Adipocyte (in vitro differentiated cells): ENCODE results near the gene SLC28A2.
"Not testable (repeated sequence)": the region's sequence is repeated elsewhere in the genome, so short reads cannot be mapped to it uniquely, and the experiment has no call there.

Source experiments
- DNase-seq: peaks from one replicate; pipeline ENCODE4 v3.0.0-alpha.2; 2015; ENCODE audit warnings: low read depth
- H3K27me3 ChIP-seq: replicated peaks from 2 replicates; pipeline ENCODE4 v1.7.0; 2013; ENCODE audit warnings: mild to moderate bottlenecking, low read length, moderate library complexity; ENCODE audit not compliant: control insufficient read depth, insufficient read depth
- H3K36me3 ChIP-seq: 2 replicates; pipeline ENCODE4 v1.7.0; 2013; ENCODE audit warnings: low read length, mild to moderate bottlenecking, moderate library complexity; ENCODE audit not compliant: control insufficient read depth, insufficient read depth, severe bottlenecking
- H3K4me1 ChIP-seq: 2 replicates; pipeline ENCODE4 v1.7.0; 2013; ENCODE audit warnings: mild to moderate bottlenecking, low read length, moderate library complexity; ENCODE audit not compliant: control insufficient read depth, insufficient read depth
- H3K4me3 ChIP-seq: 2 replicates; pipeline ENCODE4 v1.7.0; 2013; ENCODE audit warnings: mild to moderate bottlenecking, low read length, moderate library complexity
- H3K9ac ChIP-seq: 2 replicates; pipeline ENCODE4 v1.7.0; 2013; ENCODE audit warnings: mild to moderate bottlenecking, low read length, moderate library complexity
- H3K9me3 ChIP-seq: 2 replicates; pipeline ENCODE4 v1.7.0; 2013; ENCODE audit warnings: mild to moderate bottlenecking, low read length, moderate library complexity; ENCODE audit not compliant: control insufficient read depth

The SLC28A2 gene

DNA sequence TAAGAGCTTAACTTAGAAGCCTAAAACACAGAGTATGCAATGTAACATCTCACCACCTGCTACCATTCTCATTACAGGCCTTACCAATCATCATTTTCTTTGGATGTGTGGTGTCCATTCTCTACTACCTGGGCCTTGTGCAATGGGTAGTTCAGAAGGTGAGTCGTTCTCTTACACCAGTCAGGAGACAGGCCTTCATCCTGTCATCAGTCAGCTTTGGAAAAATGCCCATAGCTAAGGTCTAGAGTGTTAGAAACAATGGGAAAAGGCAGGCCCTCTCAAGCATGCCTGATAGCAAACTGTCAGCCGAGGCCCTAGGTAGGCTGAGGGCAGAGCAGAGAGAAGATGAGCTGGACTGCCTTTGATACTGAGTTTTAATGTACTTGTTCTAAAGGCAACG is 13.5 kb downstream of the SLC28A2 start:
- Histone ChIP-seq H3K4me3 (no peak overlapping the region), H3K9me3 (no peaks in the 10 kb centered on the region), H3K9ac (no peak overlapping the region), H3K4me1 (no peaks in the 10 kb centered on the region), H3K27me3 (no peaks in the 10 kb centered on the region), H3K36me3 (no peaks in the 10 kb centered on the region)
- DNase-seq, result no peak

DNA sequence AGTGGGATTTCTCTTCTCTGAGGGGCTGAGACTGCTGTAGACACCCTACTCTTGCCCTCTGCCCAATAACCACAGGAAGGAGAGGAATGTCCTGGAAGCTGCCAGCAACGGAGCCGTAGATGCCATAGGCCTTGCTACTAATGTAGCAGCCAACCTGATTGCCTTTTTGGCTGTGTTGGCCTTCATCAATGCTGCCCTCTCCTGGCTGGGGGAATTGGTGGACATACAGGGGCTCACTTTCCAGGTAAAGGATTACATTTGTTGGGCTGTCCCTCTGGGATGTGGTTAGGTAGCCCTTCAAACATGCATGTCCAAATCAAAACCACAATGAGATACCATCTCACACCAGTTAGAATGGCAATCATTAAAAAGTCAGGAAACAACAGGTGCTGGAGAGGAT is 16.1 kb downstream of the SLC28A2 start:
- Histone ChIP-seq H3K4me1 (no peaks in the 10 kb centered on the region), H3K4me3 (no peak overlapping the region), H3K36me3 (no peaks in the 10 kb centered on the region), H3K9ac (no peak overlapping the region), H3K9me3 (no peaks in the 10 kb centered on the region), H3K27me3 (no peaks in the 10 kb centered on the region)
- no peak for DNase-seq

DNA sequence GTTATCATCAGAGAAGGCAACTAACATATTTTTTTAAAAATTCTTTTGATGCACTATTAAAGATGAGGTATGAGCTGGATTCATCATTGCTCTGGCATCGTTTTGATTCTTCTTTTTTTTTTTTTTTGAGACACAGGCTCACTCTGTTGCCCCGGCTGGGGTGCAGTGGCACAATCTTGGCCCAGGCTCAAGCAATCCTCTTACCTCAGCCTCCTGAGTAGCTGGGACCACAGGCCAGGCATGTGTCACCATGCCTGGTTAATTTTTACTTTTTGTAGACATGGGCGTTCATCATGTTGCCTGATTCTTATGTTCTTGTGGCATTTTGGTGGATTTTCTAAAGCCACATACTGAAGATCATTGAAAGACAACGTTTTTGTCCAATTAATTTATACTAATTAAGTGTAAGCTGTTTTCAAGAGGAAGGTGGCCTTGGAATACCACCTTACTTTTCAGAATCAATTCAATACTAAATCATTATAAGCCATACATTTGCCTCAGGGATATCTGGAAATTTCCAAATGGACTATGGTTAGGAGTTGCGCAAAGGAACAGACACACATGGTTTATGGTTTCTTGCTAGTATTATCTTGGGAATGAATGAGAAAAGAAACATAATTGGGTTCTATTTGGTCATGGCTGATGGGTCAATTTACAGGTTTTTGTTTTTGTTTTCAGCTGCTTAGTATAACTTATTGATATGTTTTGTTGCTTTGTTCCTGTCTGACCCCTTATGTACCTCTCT is 22.8 kb downstream of the SLC28A2 start:
- no peak overlapping the region for H3K9ac ChIP-seq
- H3K9me3 ChIP-seq, result no peaks in the 10 kb centered on the region
- no peaks in the 10 kb centered on the region for H3K27me3 ChIP-seq
- H3K4me3 ChIP-seq, result no peak overlapping the region
- DNase-seq, result no peak
- peaks cover 14% of the 10 kb centered on the region for H3K4me1 ChIP-seq
- H3K36me3 ChIP-seq, result no peaks in the 10 kb centered on the region

DNA sequence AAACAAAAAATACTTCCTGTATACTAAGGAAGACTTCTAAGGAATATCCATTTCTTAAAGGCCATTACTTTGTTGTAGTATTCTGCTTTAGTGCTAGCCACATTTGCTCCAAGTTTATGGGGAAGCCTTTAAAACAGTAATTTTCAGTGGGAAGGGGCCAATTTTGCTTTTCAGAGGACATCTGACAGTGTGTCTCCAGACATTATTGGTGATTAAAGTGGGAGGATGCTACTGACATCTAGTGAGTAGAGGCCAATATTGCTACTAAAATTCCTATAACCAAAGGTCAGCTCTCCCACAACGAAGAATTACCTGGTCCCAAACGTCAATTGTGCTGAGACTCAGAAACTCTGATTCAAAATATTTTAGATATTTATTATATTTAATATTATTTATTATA is 24.8 kb downstream of the SLC28A2 start:
- Histone ChIP-seq H3K4me3 (no peak overlapping the region), H3K27me3 (no peaks in the 10 kb centered on the region), H3K9me3 (no peaks in the 10 kb centered on the region), H3K9ac (no peak overlapping the region), H3K36me3 (no peaks in the 10 kb centered on the region), H3K4me1 (peaks cover 18% of the 10 kb centered on the region)
- peak; percentile 66 for DNase-seq

DNA sequence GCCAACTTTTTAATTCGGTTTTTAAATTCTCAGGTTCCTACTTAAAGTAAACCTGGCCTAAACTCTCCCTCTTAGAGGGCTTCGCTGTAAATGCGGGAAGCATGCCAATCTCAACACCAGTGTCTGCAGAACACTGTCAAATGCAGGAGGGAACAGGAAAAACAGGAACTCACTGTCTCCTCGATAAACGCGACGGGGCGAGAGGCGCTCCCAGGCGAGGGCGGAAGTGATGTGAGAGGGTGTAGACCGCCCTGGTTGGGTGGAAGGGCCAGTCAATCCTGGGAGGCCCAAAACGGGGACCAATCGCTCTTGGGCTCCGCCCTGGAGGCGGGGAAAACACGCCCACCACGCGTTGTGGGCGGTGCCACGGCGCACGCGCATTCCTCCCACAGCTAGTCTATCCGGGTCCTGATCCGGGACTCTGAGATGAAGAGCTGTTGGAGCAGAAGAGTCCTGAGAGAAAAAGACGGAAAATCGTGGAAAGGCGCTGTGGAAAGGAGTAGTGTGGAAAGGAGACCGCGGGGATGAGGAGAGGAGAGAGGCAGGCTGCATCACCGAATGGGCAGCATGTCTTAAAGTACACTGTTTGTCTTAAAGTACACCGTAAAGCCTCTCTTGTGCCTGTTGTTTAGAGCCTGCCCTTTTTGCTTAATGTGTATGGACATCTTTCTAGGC is 27.1 kb downstream of the SLC28A2 start:
- H3K36me3 ChIP-seq, result no peaks in the 10 kb centered on the region
- H3K4me1 ChIP-seq, result peaks cover 18% of the 10 kb centered on the region
- H3K27me3 ChIP-seq, result no peaks in the 10 kb centered on the region
- peak overlapping the region; percentile 94 for H3K9ac ChIP-seq
- no peaks in the 10 kb centered on the region for H3K9me3 ChIP-seq
- DNase-seq, result peak; percentile 99
- H3K4me3 ChIP-seq, result peak overlapping the region; percentile 95

DNA sequence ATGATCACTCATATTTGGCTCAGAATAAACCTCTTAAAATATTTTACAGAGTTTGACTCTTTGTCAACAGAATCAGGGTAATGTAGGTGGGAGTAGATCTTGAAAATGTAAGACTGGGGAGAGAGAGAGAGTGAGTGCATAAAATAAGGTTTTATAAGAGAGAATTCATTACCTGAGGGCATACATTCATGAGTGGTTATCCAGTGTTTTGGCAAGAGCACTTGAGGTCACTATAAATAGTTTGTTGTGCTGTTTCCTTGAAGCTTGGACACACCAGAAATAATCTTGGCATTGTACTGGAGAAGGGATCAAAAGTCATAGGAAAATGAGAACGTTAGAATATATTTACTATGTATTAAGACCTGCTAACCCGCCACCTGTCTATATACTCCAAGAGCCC is 33.4 kb downstream of the SLC28A2 start:
- DNase-seq, result no peak
- no peaks in the 10 kb centered on the region for H3K4me1 ChIP-seq
- no peak overlapping the region for H3K4me3 ChIP-seq
- no peaks in the 10 kb centered on the region for H3K36me3 ChIP-seq
- H3K27me3 ChIP-seq, result peaks cover 16% of the 10 kb centered on the region
- H3K9me3 ChIP-seq, result no peaks in the 10 kb centered on the region
- H3K9ac ChIP-seq, result no peak overlapping the region

DNA sequence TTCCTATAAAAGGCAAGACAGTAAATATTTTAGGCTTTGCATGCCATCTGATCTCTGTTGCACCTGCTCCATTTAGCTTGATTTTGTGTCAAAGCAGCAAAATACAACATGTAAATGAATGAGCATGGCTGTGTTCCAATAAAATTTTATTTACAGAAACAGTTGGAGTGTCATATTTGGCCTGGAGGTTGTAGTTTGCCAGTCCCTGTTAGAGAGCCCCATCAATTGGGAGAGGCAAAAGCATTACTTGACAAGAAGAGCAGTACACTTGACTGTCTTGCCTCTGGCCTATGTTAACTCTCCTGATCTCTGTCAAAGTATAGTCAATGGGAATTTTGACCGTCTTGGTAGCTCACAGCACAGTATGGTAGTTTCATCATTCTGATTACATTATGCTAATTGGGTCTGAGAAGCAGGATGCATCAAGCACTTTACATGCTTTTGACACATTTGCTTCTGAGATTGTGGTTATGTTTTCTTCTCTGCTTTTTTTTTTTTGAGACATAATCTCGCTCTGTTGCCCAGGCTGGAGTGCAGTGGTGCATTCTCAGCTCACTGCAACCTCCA is 35.4 kb downstream of the SLC28A2 start:
- Histone ChIP-seq H3K9me3 (no peaks in the 10 kb centered on the region), H3K4me3 (no peak overlapping the region), H3K36me3 (no peaks in the 10 kb centered on the region), H3K9ac (no peak overlapping the region), H3K27me3 (peaks cover 16% of the 10 kb centered on the region), H3K4me1 (no peaks in the 10 kb centered on the region)
- DNase-seq, result no peak

DNA sequence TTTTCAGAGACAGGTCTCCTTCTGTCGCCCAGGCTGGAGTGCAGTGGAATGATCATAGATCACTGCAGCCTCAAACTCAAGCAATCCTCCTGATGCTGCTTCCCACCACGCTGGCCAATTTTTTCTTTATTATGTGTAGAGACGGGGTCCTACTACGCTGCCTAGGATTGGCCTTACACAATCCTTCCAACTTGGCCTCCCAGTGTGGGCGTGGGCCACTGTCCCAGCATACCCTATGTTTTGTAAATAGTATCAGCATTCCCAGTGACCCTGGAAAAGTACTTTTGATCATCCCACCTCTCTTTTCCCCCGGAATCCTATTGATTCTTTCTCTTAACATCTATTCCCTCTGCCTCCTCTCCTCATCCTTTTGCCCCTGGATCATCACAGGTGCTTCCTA is 36.9 kb downstream of the SLC28A2 start:
- H3K27me3 ChIP-seq, result peaks cover 16% of the 10 kb centered on the region
- H3K4me1 ChIP-seq, result no peaks in the 10 kb centered on the region
- H3K9ac ChIP-seq, result no peak overlapping the region
- no peak for DNase-seq
- no peak overlapping the region for H3K4me3 ChIP-seq
- H3K9me3 ChIP-seq, result no peaks in the 10 kb centered on the region
- no peaks in the 10 kb centered on the region for H3K36me3 ChIP-seq

DNA sequence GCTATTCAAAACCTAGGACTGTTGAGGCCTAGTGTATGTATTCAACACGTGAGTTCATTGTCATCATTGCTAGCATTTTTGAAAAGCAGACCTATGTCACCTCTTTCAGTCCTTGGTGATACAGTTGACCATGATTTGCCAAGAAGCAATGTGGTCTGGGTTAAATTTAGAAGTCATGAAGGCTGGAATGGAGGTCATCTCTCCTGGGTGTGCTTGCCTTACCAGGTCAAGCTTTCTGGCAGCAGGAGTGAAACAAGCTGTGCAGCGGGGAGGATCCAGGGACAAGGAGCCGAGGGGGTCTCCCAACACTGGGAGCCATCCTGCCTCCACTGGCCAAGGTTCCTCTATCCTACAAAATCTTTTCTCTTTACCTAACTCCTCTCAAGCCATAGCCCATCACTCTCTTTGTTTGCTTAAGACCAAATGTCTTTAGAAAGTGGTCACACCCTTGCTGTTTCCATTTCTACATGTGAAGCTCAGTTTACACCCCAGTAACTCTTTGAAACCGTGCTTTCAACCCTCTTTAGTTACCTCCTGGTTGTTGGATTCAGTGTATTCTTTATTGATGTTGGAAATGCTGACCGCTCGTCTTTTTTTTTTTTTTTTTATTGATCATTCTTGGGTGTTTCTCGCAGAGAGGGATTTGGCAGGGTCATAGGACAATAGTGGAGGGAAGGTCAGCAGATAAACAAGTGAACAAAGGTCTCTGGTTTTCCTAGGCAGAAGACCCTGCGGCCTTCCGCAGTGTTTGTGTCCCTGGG is 40.0 kb downstream of the SLC28A2 start:
- no peak for DNase-seq
- Histone ChIP-seq H3K9ac (no peak overlapping the region), H3K27me3 (peaks cover 16% of the 10 kb centered on the region), H3K9me3 (no peaks in the 10 kb centered on the region), H3K4me1 (no peaks in the 10 kb centered on the region), H3K36me3 (no peaks in the 10 kb centered on the region), H3K4me3 (no peak overlapping the region)

DNA sequence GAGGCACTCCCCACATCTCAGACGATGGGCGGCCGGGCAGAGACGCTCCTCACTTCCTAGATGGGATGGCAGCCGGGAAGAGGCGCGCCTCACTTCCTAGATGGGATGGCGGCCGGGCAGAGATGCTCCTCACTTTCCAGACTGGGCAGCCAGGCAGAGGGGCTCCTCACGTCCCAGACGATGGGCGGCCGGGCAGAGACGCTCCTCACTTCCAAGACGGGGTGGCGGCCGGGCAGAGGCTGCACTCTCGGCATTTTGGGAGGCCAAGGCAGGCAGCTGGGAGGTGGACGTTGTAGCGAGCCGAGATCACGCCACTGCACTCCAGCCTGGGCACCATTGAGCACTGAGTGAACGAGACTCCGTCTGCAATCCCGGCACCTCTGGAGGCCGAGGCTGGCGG is 41.3 kb downstream of the SLC28A2 start:
- not testable (repeated sequence) for DNase-seq, H3K36me3 ChIP-seq, H3K9me3 ChIP-seq, H3K4me3 ChIP-seq, H3K9ac ChIP-seq, H3K4me1 ChIP-seq
- H3K27me3 ChIP-seq, result peaks cover 13% of the 10 kb centered on the region

DNA sequence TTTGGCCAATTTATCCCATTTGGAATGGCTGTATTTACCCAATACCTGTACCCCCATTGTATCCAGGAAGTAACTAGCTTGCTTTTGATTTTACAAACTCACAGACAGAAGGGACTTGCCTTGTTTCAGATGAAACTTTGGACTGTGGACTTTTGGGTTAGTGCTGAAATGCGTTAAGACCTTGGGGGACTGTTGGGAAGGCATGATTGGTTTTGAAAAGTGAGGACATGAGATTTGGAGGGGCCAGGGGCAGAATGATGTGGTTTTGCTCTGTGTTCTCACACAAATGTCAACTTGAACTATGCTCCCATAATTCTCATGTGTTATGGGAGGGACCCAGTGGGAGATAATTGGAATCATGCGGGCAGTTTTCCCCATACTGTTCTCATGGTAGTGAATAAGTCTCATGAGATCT is 46.9 kb downstream of the SLC28A2 start:
- H3K9me3 ChIP-seq, H3K9ac ChIP-seq, H3K27me3 ChIP-seq, H3K4me3 ChIP-seq, DNase-seq, H3K4me1 ChIP-seq, H3K36me3 ChIP-seq: not testable (repeated sequence)
